Ureter (tissue), 1 donor: ENCODE results near the gene ZIC4. TPM values are rescaled to one million over a fixed set of nuclear protein-coding genes. Genes with fewer than 3 reads are reported as not detected.

ENCODE experiments used
- DNase-seq: peaks from one replicate; pipeline ENCODE4 v3.0.0-alpha.2; 2020; ENCODE audit warnings: low spot score
- total RNA-seq: library from RNA; stranded (reverse); gene quantifications from one replicate; pipeline ENCODE4 v1.2.4, GENCODE V29; 2023
- donor health status: DM: yes; HTN: yes; CAD: no.

ZIC4 gene
- total RNA-seq, 1 donor from 2014 or later, result not detected

GRCh38 chr3:147371771-147372340, 34.5 kb downstream of the ZIC4 start:
- DNase-seq, result no peak

GRCh38 chr3:147371140-147371539, 35.2 kb downstream of the ZIC4 start:
- no peak for DNase-seq

- DNase-seq, result no peak
Measured at GRCh38 chr3:147370349-147370748, 36.0 kb downstream of the ZIC4 start.

- no peak for DNase-seq
Measured at GRCh38 chr3:147369661-147370123, 36.7 kb downstream of the ZIC4 start.

- no peak for DNase-seq
Measured at GRCh38 chr3:147369231-147369630, 37.1 kb downstream of the ZIC4 start.

- no peak for DNase-seq
Measured at GRCh38 chr3:147368561-147369221, 37.7 kb downstream of the ZIC4 start.

- DNase-seq, result no peak
Measured at GRCh38 chr3:147368151-147368550, 38.2 kb downstream of the ZIC4 start.

- DNase-seq, result no peak
Measured at GRCh38 chr3:147367676-147368075, 38.7 kb downstream of the ZIC4 start.

GRCh38 chr3:147365196-147366115, 40.9 kb downstream of the ZIC4 start:
- DNase-seq, result no peak

GRCh38 chr3:147364771-147365170, 41.6 kb downstream of the ZIC4 start:
- DNase-seq, result no peak

GRCh38 chr3:147361454-147362420, 44.6 kb downstream of the ZIC4 start:
- no peak for DNase-seq

- DNase-seq, result no peak
Measured at GRCh38 chr3:147360646-147361453, 45.5 kb downstream of the ZIC4 start.

- DNase-seq, result no peak
Measured at GRCh38 chr3:147360051-147360439, 46.3 kb downstream of the ZIC4 start.

GRCh38 chr3:147359177-147360050, 46.9 kb downstream of the ZIC4 start:
- no peak for DNase-seq

- no peak for DNase-seq
Measured at GRCh38 chr3:147358144-147358992, 48.0 kb downstream of the ZIC4 start.

GRCh38 chr3:147356909-147357900, 49.1 kb downstream of the ZIC4 start:
- no peak for DNase-seq
